Esophagus squamous epithelium (tissue), 5 donors: ENCODE results near the gene TAS2R9. TPM values are rescaled to one million over a fixed set of nuclear protein-coding genes. Genes with fewer than 3 reads are reported as not detected.
"Not testable (repeated sequence)": the region's sequence is repeated elsewhere in the genome, so short reads cannot be mapped to it uniquely, and the experiment has no call there.

Experiments
- DNase-seq: peaks from one replicate; lab custom pipeline; 2025; lab: John Stamatoyannopoulos, UW
- H3K27ac ChIP-seq, 4 donors: fragments of 200-600 bp; sonication (generic); one replicate each; pipeline ENCODE4 v1.5.1; 2016 to 2019; ENCODE audit warnings: mild to moderate bottlenecking in 1 of 4
- H3K27me3 ChIP-seq, 4 donors: fragments of 200-600 bp; sonication (generic); 1 replicate in 3 of 4; 2 replicates in 1 of 4; pipeline versions ENCODE4 v1.5.1 to v1.6.0; 2017 to 2021; ENCODE audit warnings: antibody characterized with exemption in 1 of 4
- H3K36me3 ChIP-seq, 3 donors: fragments of 200-600 bp; sonication (generic); one replicate each; pipeline ENCODE4 v1.5.1; 2016 to 2019
- H3K4me1 ChIP-seq, 3 donors: fragments of 200-600 bp; sonication (generic); one replicate each; pipeline ENCODE4 v1.5.1; 2017 to 2019
- H3K4me3 ChIP-seq, 4 donors: fragments of 200-600 bp; sonication (generic); 1 replicate in 3 of 4; 2 replicates in 1 of 4; pipeline ENCODE4 v1.5.1; 2016 to 2019; ENCODE audit warnings: mild to moderate bottlenecking in 2 of 4, moderate library complexity in 1 of 4
- H3K9me3 ChIP-seq, 3 donors: fragments of 200-600 bp; sonication (generic); one replicate each; pipeline ENCODE4 v1.5.1; 2016 to 2019
- CTCF ChIP-seq, 6 experiments: fragments of 450-650 bp in 4 of 6; fragments of 200-600 bp in 2 of 6; sonication (generic) in 2 of 6; IDR thresholded peaks; one replicate each; pipeline ENCODE4 v1.5.1; 2016 to 2019; ENCODE audit warnings: antibody characterized with exemption in 6 of 6, mild to moderate bottlenecking in 4 of 6, moderate library complexity in 4 of 6
- POLR2A ChIP-seq, 4 donors: fragments of 450-650 bp; IDR thresholded peaks; one replicate each; pipeline ENCODE4 v1.6.1; 2017; ENCODE audit warnings: antibody characterized with exemption in 4 of 4, mild to moderate bottlenecking in 4 of 4, moderate library complexity in 3 of 4
- WGBS, 2 donors: methylation state at CpG; one replicate each; pipeline ENCODE4 v1.1.5; 2018; 5-methylcytosine and 5-hydroxymethylcytosine counted together
- intact Hi-C: fragments of 100-400 bp; cut with DNase I; formaldehyde crosslinking; loops from one replicate; pipeline ENCODE4 v1.15.0; 2022
- total RNA-seq, 4 donors: library from RNA; depleted of rRNA; stranded (reverse); fragments of >200 nt; gene quantifications; one replicate each; pipeline ENCODE4 v1.1.0, GENCODE V29; 2016
- donor health status: DM: yes; HTN: yes; CAD: no.

The TAS2R9 gene
- total RNA-seq, 4 donors from 2014 or later, result 0.66 TPM; not detected in 3

- intact Hi-C loops, result no loop called here
- H3K27me3 ChIP-seq, result no peaks in the 10 kb centered on the region
- H3K36me3 ChIP-seq, result no peaks in the 10 kb centered on the region
- H3K4me1 ChIP-seq, result no peaks in the 10 kb centered on the region
- H3K9me3 ChIP-seq, result no peaks in the 10 kb centered on the region
- no peak for TF ChIP-seq POLR2A (IDR thresholded peaks at IDR 0.05)
- no peak for TF ChIP-seq CTCF (IDR thresholded peaks at IDR 0.05)
- no peak overlapping the region for H3K27ac ChIP-seq
- no peak for DNase-seq
- 41 to 52% methylated on average over 2 of the region's 2 CpGs for WGBS, 2 donors
- H3K4me3 ChIP-seq, result no peak overlapping the region
These were observed 15.7 kb downstream of the TAS2R9 start for GRCh38 chr12:10794222-10794621.

- H3K4me3 ChIP-seq, H3K27me3 ChIP-seq, intact Hi-C loops, H3K27ac ChIP-seq, H3K9me3 ChIP-seq, H3K36me3 ChIP-seq, H3K4me1 ChIP-seq, DNase-seq: not testable (repeated sequence)
- 74 to 84% methylated on average over 4 of the region's 4 CpGs for WGBS, 2 donors
These were observed 18.2 kb downstream of the TAS2R9 start for GRCh38 chr12:10791769-10792168.

- TF ChIP-seq CTCF (IDR thresholded peaks at IDR 0.05) (no peak), POLR2A (IDR thresholded peaks at IDR 0.05) (no peak)
- intact Hi-C loops, result no loop called here
- WGBS, 2 donors, result 52 to 56% methylated on average over 5 of the region's 5 CpGs
These were observed 26.7 kb downstream of the TAS2R9 start for GRCh38 chr12:10783252-10783651.

GRCh38 chr12:10779103-10779502, 30.9 kb downstream of the TAS2R9 start:
- Histone ChIP-seq H3K27me3 (peaks cover 0 to 1% (median 0%) of the 10 kb centered on the region in 4 donors), H3K9me3 (no peaks in the 10 kb centered on the region), H3K27ac (no peak overlapping the region), H3K36me3 (no peaks in the 10 kb centered on the region), H3K4me1 (no peaks in the 10 kb centered on the region), H3K4me3 (no peak overlapping the region)
- TF ChIP-seq CTCF (IDR thresholded peaks at IDR 0.05), result no peak
- no peak for TF ChIP-seq POLR2A (IDR thresholded peaks at IDR 0.05)
- 77 to 93% methylated on average over 2 of the region's 2 CpGs for WGBS, 2 donors
- intact Hi-C loops, result loop anchor here (10.0 kb wide), 2 partner anchors 416 to 706 kb away; no protein-coding TSS in a partner anchor
- no peak for DNase-seq

More at GRCh38 chr12:10783252-10783651, 26.7 kb downstream of the TAS2R9 start:
- Histone ChIP-seq H3K36me3 (no peaks in the 10 kb centered on the region), H3K27me3 (no peaks in the 10 kb centered on the region), H3K4me1 (no peaks in the 10 kb centered on the region), H3K27ac (no peak overlapping the region), H3K9me3 (no peaks in the 10 kb centered on the region), H3K4me3 (no peak overlapping the region)
- no peak for DNase-seq

- Histone ChIP-seq H3K4me3 (no peak overlapping the region), H3K27ac (no peak overlapping the region), H3K9me3 (no peaks in the 10 kb centered on the region), H3K36me3 (no peaks in the 10 kb centered on the region), H3K27me3 (peaks cover 0 to 46% (median 0%) of the 10 kb centered on the region in 4 donors), H3K4me1 (no peaks in the 10 kb centered on the region)
- DNase-seq, result no peak
- intact Hi-C loops, result loop anchor here (10.0 kb wide), 2 partner anchors 424 to 714 kb away; no protein-coding TSS in a partner anchor
- TF ChIP-seq CTCF (IDR thresholded peaks at IDR 0.05) (peak; percentile 15 to 87 (median 62)), POLR2A (IDR thresholded peaks at IDR 0.05) (no peak)
- WGBS, 2 donors, result 0% methylated on average over 1 of the region's 1 CpG
These were observed 38.7 kb downstream of the TAS2R9 start for GRCh38 chr12:10771132-10771733.
